Hepatocyte (in vitro differentiated cells): ENCODE data around the gene IFT27. TPM values are rescaled to one million over a fixed set of nuclear protein-coding genes. Genes with fewer than 3 reads are reported as not detected.

Experiments
- DNase-seq: peaks from one replicate; pipeline ENCODE4 v3.0.0-alpha.2; 2016; ENCODE audit warnings: low spot score
- H2AFZ ChIP-seq: fragments of 200-600 bp; sonication (generic); 2 replicates; pipeline ENCODE4 v1.6.0; 2016; ENCODE audit warnings: antibody characterized with exemption, mild to moderate bottlenecking
- H3K27ac ChIP-seq: fragments of 200-600 bp; sonication (generic); 2 replicates; pipeline ENCODE4 v1.5.1; 2016; ENCODE audit warnings: mild to moderate bottlenecking
- H3K27me3 ChIP-seq: fragments of 200-600 bp; sonication (generic); 2 replicates; pipeline ENCODE4 v1.6.1; 2016
- H3K36me3 ChIP-seq: fragments of 200-600 bp; sonication (generic); replicated peaks from 2 replicates; pipeline ENCODE4 v1.5.1; 2016; ENCODE audit warnings: low read depth; ENCODE audit not compliant: insufficient read depth
- H3K4me1 ChIP-seq: fragments of 200-600 bp; sonication (generic); 2 replicates; pipeline ENCODE4 v1.5.1; 2016; ENCODE audit warnings: mild to moderate bottlenecking, moderate library complexity; ENCODE audit not compliant: insufficient read depth
- H3K4me2 ChIP-seq: fragments of 200-600 bp; sonication (generic); 2 replicates; pipeline ENCODE4 v1.6.0; 2016
- H3K4me3 ChIP-seq: fragments of 200-600 bp; sonication (generic); 2 replicates; pipeline ENCODE4 v1.5.1; 2016; ENCODE audit warnings: mild to moderate bottlenecking
- H3K79me2 ChIP-seq: fragments of 200-600 bp; sonication (generic); 2 replicates; pipeline ENCODE4 v1.6.0; 2017; ENCODE audit warnings: mild to moderate bottlenecking
- H3K9me2 ChIP-seq: fragments of 200-600 bp; sonication (generic); replicated peaks from 2 replicates; pipeline ENCODE4 v1.6.0; 2017; ENCODE audit warnings: mild to moderate bottlenecking; ENCODE audit not compliant: insufficient read depth
- H3K9me3 ChIP-seq: fragments of 200-600 bp; sonication (generic); 2 replicates; pipeline ENCODE4 v1.5.1; 2016; ENCODE audit warnings: low read depth, mild to moderate bottlenecking
- H4K20me1 ChIP-seq: fragments of 200-600 bp; sonication (generic); 2 replicates; pipeline ENCODE4 v1.6.0; 2016; ENCODE audit warnings: mild to moderate bottlenecking; ENCODE audit not compliant: insufficient read depth, poor library complexity, severe bottlenecking
- EZH2 ChIP-seq: fragments of 200-600 bp; sonication (generic); IDR thresholded peaks from 2 replicates; pipeline ENCODE4 v1.6.1; 2016; ENCODE audit warnings: antibody characterized with exemption, mild to moderate bottlenecking, borderline replicate concordance
- EZH2phosphoT487 ChIP-seq: fragments of 200-600 bp; sonication (generic); IDR thresholded peaks from one replicate; pipeline ENCODE4 v1.6.1; 2018; ENCODE audit warnings: antibody characterized with exemption, mild to moderate bottlenecking, low read depth, moderate library complexity; ENCODE audit not compliant: unreplicated experiment, severe bottlenecking
- WGBS: methylation state at CpG from one replicate; pipeline ENCODE4 v1.1.6; 2016; ENCODE audit warnings: low lambda C conversion rate; ENCODE audit errors: missing lambda C conversion rate; 5-methylcytosine and 5-hydroxymethylcytosine counted together
- polyA plus RNA-seq: library from polyadenylated mRNA; unstranded; fragments of >200 nt; fragmentation: Nextera tagmentation; extraction: Ambion mirVana; gene quantifications from 2 replicates; pipeline ENCODE4 v1.2.1, GENCODE V29; 2016
- total RNA-seq: library from RNA; depleted of rRNA; stranded (reverse); fragments of >200 nt; gene quantifications from 2 replicates; pipeline ENCODE4 v1.2.3, GENCODE V29; 2014
- TF ChIP-seq, protein P1 (sequence below): fragments of 200-600 bp; sonication (generic); IDR thresholded peaks from 2 replicates; pipeline ENCODE4 v1.5.1; 2016; ENCODE audit warnings: antibody characterized with exemption, mild to moderate bottlenecking; ENCODE audit not compliant: poor library complexity

IFT27 gene
- total and polyA plus RNA-seq, 2 experiments from 2014 or later = 15.3 to 25.3 TPM

DNA sequence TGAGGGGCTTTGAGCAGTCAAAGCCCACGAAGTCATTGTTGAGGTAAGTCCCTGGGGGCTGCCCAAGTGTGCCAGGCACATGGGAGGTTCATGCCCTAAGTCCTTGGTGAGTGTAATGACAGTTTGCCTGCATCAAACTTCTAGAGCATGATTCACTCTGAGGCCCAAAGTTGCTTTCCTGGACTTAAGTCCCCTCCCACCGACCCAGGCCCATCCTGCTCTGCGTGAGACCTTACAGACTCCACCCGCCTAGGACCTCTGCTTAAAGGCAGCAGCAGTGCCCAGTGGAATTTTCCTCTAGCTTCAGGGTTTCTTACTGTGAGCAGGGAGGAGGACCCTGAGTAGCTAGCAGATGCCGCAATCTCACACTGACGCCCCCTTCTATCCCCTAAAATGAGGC, 46.7 kb upstream of the IFT27 start:
- Histone ChIP-seq H3K27ac (no peak overlapping the region), H4K20me1 (no peaks in the 10 kb centered on the region), H3K79me2 (no peaks in the 10 kb centered on the region), H3K27me3 (peaks cover 37% of the 10 kb centered on the region), H3K36me3 (no peaks in the 10 kb centered on the region), H3K9me2 (no peaks in the 10 kb centered on the region), H3K9me3 (no peaks in the 10 kb centered on the region), H2AFZ (no peak overlapping the region), H3K4me3 (no peak overlapping the region), H3K4me2 (no peak overlapping the region), H3K4me1 (no peaks in the 10 kb centered on the region)
- DNase-seq = no peak
- WGBS = 75% methylated on average over 6 of the region's 6 CpGs
- TF ChIP-seq, protein P1, sequence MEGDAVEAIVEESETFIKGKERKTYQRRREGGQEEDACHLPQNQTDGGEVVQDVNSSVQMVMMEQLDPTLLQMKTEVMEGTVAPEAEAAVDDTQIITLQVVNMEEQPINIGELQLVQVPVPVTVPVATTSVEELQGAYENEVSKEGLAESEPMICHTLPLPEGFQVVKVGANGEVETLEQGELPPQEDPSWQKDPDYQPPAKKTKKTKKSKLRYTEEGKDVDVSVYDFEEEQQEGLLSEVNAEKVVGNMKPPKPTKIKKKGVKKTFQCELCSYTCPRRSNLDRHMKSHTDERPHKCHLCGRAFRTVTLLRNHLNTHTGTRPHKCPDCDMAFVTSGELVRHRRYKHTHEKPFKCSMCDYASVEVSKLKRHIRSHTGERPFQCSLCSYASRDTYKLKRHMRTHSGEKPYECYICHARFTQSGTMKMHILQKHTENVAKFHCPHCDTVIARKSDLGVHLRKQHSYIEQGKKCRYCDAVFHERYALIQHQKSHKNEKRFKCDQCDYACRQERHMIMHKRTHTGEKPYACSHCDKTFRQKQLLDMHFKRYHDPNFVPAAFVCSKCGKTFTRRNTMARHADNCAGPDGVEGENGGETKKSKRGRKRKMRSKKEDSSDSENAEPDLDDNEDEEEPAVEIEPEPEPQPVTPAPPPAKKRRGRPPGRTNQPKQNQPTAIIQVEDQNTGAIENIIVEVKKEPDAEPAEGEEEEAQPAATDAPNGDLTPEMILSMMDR = no peak
- TF ChIP-seq EZH2 (no peak), EZH2phosphoT487 (no peak)

DNA sequence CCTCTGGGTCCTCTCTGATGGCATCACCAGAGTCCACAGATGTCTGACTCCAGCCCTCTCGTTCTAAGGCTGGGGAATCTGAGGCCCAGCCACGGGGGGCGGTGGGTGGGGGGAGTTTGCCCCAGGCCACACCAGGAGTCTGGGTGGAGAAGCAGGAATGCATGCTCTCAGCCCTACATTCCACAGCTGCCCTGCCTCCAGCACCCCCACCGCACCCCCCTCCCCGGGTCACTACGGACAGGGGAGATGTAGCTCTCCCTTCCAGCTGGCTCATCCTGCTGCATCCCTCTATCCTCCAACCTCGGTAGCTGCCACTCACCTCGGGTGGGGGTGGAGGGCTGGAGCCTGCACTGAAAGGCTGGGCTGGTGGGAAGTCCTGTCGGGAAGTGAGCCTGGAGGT, 43.2 kb upstream of the IFT27 start:
- Histone ChIP-seq H4K20me1 (no peaks in the 10 kb centered on the region), H3K4me1 (peaks cover 5% of the 10 kb centered on the region), H3K9me3 (no peaks in the 10 kb centered on the region), H3K4me3 (no peak overlapping the region), H3K9me2 (no peaks in the 10 kb centered on the region), H3K36me3 (no peaks in the 10 kb centered on the region), H3K27ac (no peak overlapping the region), H3K4me2 (no peak overlapping the region), H3K27me3 (peaks cover 72% of the 10 kb centered on the region), H2AFZ (no peak overlapping the region), H3K79me2 (no peaks in the 10 kb centered on the region)
- WGBS = 41% methylated on average over 3 of the region's 9 CpGs
- no peak for TF ChIP-seq EZH2phosphoT487
- TF ChIP-seq, protein P1 = no peak
- TF ChIP-seq EZH2 = no peak
- no peak for DNase-seq

DNA sequence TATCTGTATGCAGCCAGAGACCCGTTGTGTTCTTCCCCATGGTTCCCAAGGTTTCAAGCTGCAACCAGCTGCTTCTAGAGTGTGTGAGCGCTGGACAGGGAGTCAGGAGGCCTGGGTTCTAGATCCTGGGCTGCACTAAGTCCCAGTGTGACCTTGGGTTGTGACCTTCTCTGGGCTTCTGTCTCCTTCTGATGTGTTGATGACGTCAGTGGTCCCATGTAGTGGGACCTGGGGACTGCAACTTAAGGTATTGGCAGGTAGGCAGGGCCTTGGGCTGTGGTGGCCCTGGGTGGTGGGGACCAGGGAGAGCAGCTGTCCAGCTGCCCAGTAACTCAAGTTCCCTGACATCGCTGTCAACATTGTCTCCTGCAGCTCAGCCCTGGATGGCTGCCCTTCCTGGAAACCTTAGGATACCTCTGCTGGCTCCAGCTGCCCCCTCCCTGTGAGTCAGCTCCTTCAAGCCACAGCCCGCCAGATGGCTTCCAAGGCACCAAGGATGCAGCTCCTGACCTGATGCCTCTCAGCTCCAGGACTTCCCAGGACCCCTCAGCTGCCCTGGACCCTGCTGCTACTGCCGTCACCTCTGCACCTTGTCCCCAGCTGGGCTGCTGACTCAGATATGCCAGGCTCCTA, 42.2 kb upstream of the IFT27 start:
- Histone ChIP-seq H3K9me3 (no peaks in the 10 kb centered on the region), H3K79me2 (no peaks in the 10 kb centered on the region), H3K27ac (no peak overlapping the region), H3K27me3 (peaks cover 80% of the 10 kb centered on the region), H3K36me3 (no peaks in the 10 kb centered on the region), H3K4me1 (peaks cover 5% of the 10 kb centered on the region), H4K20me1 (no peaks in the 10 kb centered on the region), H2AFZ (no peak overlapping the region), H3K4me3 (no peak overlapping the region), H3K4me2 (no peak overlapping the region), H3K9me2 (no peaks in the 10 kb centered on the region)
- 82% methylated on average over 6 of the region's 6 CpGs for WGBS
- no peak for DNase-seq
- TF ChIP-seq EZH2 = no peak
- TF ChIP-seq, protein P1 = no peak

DNA sequence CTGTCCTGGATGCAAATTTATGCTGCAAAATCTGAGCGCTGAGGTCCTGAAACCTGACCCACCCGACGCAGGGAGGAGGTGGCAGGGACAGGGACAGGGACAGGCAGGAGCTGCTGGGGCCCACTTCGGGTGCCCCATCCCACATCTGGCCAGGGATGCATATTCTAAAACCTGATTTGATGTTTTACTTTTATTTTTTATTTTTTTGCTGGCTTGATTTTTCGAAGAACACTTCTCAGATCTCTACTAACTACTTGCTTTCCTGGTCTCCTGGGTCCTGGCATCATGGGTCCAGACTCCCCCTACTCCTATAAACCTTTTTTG, 41.6 kb upstream of the IFT27 start:
- Histone ChIP-seq H3K9me2 (no peaks in the 10 kb centered on the region), H3K4me3 (no peak overlapping the region), H3K36me3 (no peaks in the 10 kb centered on the region), H3K9me3 (no peaks in the 10 kb centered on the region), H3K27me3 (peaks cover 87% of the 10 kb centered on the region), H3K4me2 (peak overlapping the region; percentile 85), H3K27ac (no peak overlapping the region), H3K79me2 (no peaks in the 10 kb centered on the region), H3K4me1 (peaks cover 5% of the 10 kb centered on the region), H2AFZ (no peak overlapping the region), H4K20me1 (no peaks in the 10 kb centered on the region)
- no peak for DNase-seq
- 43% methylated on average over 5 of the region's 5 CpGs for WGBS
- TF ChIP-seq, protein P1 = no peak
